ENCODE results near the gene GUK1.

- TF ChIP-seq CTCF (IDR thresholded peaks at IDR 0.05) = no peak
- TF ChIP-seq POLR2A (IDR thresholded peaks at IDR 0.05) = no peak
Measured at GRCh38 chr1:228152918-228153258, 12.8 kb downstream of the GUK1 start.
